22Rv1 (cell line): ENCODE results near the gene ERN2.

Experiments used
- ZFX ChIP-seq: fragments of 450-650 bp; IDR thresholded peaks from 2 replicates; pipeline ENCODE4 v1.6.1; 2017; ENCODE audit warnings: antibody characterized with exemption, borderline replicate concordance
- TF ChIP-seq, protein P1 (sequence below): fragments of 450-650 bp; IDR thresholded peaks from 2 replicates; pipeline ENCODE4 v1.5.1; 2017; ENCODE audit warnings: mild to moderate bottlenecking

DNA sequence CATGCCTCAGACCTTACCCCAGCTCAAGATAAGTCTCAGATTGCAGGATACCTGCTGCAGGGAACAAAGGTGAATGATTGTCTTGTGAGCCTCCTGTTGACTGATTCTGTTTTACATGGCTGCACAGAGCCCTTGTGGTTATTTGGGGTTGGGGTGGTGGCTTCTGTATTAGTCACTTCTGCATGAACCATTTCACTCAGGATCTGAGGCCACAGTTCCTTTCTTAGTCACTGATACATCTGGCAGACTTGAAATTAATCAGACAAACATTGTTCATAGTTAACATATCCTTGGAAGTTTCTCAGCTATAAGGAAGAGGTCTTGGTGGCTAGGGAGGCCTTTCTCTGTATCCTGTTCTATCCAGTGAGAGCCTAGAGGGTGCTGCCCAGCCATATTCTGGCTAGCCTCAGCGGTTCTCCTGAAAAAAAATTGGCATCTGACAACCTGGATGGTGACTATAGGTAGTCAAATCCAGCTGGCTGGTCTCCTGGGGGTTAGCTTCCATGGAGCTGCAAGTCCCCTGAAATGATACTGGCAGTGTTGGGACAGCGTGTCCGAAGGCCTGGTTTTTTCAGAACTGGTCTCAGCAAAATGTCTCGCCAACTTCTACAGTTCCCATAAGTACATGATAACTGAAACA, 42.8 kb downstream of the ERN2 start:
- no peak for TF ChIP-seq ZFX
- TF ChIP-seq, protein P1, sequence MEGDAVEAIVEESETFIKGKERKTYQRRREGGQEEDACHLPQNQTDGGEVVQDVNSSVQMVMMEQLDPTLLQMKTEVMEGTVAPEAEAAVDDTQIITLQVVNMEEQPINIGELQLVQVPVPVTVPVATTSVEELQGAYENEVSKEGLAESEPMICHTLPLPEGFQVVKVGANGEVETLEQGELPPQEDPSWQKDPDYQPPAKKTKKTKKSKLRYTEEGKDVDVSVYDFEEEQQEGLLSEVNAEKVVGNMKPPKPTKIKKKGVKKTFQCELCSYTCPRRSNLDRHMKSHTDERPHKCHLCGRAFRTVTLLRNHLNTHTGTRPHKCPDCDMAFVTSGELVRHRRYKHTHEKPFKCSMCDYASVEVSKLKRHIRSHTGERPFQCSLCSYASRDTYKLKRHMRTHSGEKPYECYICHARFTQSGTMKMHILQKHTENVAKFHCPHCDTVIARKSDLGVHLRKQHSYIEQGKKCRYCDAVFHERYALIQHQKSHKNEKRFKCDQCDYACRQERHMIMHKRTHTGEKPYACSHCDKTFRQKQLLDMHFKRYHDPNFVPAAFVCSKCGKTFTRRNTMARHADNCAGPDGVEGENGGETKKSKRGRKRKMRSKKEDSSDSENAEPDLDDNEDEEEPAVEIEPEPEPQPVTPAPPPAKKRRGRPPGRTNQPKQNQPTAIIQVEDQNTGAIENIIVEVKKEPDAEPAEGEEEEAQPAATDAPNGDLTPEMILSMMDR = no peak
